ENCODE results near the gene RPS21.

The RPS21 gene

DNA sequence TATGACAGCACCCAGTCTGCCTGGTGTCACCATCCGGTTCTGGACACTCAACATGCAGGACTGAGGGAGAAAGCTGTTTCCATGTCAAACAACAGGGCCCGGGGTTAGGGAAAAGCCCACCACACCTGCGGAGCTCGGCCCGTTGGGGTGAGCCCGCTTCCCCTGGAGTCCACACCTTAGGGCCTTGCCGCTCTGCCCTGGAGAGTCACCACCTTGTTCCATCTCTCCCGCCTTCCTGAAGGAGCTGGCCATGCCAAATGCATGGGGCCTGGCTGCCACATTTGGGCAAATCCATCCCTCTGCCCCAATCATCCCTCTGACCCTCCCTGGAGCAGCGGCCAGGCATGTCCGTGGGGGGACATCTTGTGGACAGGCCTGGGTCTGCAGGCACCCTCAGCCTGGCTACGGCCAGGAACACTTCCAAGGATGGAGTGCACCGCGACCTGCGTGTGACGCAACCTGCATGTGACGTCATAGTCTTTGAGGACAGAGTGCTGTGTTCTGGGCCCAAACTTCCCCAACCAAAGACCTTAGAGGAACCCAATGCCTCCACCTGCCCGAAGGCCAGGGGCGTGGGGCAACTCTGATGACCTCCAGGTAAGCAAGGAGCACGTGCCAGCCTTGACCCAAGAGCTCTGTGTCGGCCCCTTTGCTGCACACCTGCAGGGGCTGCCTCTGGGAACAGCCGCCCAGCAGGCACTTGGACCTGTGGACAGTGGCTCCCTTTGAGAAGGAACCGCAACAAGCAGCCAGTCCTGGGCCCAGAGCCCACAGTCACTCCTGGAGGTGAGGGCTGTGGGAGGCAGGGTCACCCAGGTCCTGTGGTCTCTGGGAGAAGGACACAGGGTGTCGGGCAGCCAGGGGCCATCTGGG lies 18.4 kb downstream of the RPS21 start:
- Histone ChIP-seq H3K4me2 (ENCODE audit: low read length) (peak overlapping the region; percentile 92), H3K27me3 (ENCODE audit: control insufficient read depth, insufficient read depth, low read length) (no peaks in the 10 kb centered on the region), H3K9me3 (ENCODE audit: control insufficient read depth, low read length) (no peaks in the 10 kb centered on the region), H3K36me3 (ENCODE audit: control insufficient read depth, insufficient read depth, low read length) (no peaks in the 10 kb centered on the region), H3K9ac (no peak overlapping the region), H3K4me3 (ENCODE audit: low read depth, low read length) (no peak overlapping the region), H3K4me1 (peaks cover 21% of the 10 kb centered on the region), H3K27ac (no peak overlapping the region), H3K79me2 (no peaks in the 10 kb centered on the region), H2AFZ (no peak overlapping the region)
- TF ChIP-seq, protein P1, sequence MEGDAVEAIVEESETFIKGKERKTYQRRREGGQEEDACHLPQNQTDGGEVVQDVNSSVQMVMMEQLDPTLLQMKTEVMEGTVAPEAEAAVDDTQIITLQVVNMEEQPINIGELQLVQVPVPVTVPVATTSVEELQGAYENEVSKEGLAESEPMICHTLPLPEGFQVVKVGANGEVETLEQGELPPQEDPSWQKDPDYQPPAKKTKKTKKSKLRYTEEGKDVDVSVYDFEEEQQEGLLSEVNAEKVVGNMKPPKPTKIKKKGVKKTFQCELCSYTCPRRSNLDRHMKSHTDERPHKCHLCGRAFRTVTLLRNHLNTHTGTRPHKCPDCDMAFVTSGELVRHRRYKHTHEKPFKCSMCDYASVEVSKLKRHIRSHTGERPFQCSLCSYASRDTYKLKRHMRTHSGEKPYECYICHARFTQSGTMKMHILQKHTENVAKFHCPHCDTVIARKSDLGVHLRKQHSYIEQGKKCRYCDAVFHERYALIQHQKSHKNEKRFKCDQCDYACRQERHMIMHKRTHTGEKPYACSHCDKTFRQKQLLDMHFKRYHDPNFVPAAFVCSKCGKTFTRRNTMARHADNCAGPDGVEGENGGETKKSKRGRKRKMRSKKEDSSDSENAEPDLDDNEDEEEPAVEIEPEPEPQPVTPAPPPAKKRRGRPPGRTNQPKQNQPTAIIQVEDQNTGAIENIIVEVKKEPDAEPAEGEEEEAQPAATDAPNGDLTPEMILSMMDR (IDR thresholded peaks at IDR 0.05): peak; percentile 61

DNA sequence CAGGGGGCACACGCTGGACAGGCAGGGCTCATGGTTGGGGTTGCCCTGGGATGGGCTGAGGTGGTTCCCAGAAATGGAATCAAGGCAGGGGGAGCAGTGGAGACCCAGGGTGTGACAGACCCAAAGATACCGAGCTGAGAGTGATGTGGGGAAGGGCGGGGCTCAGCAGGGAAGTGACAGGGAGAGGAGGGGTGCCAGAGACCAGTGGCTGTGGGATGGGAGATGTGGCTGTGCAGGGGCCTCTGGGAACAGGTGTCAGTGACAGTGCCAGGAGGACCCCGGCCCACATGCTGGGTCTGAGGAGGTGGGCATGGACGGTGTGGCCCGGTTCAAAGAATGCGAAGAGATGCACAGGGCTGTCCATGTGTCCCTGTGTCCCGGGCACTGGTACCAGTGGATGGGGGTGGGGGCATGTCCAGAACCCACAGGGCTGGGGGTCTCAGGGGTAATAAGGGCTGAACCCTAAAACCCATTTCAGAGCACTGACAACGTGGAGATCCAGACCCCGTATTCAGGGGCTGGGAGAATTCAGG lies 19.1 kb downstream of the RPS21 start:
- Histone ChIP-seq H3K36me3 (ENCODE audit: control insufficient read depth, insufficient read depth, low read length) (no peaks in the 10 kb centered on the region), H3K4me1 (peaks cover 22% of the 10 kb centered on the region), H2AFZ (no peak overlapping the region), H3K4me2 (ENCODE audit: low read length) (peak overlapping the region; percentile 92), H3K9ac (no peak overlapping the region), H3K9me3 (ENCODE audit: control insufficient read depth, low read length) (no peaks in the 10 kb centered on the region), H3K4me3 (ENCODE audit: low read depth, low read length) (peak overlapping the region; percentile 62), H3K27ac (no peak overlapping the region), H3K79me2 (no peaks in the 10 kb centered on the region), H3K27me3 (ENCODE audit: control insufficient read depth, insufficient read depth, low read length) (no peaks in the 10 kb centered on the region)
- TF ChIP-seq, protein P1 (IDR thresholded peaks at IDR 0.05): no peak

DNA sequence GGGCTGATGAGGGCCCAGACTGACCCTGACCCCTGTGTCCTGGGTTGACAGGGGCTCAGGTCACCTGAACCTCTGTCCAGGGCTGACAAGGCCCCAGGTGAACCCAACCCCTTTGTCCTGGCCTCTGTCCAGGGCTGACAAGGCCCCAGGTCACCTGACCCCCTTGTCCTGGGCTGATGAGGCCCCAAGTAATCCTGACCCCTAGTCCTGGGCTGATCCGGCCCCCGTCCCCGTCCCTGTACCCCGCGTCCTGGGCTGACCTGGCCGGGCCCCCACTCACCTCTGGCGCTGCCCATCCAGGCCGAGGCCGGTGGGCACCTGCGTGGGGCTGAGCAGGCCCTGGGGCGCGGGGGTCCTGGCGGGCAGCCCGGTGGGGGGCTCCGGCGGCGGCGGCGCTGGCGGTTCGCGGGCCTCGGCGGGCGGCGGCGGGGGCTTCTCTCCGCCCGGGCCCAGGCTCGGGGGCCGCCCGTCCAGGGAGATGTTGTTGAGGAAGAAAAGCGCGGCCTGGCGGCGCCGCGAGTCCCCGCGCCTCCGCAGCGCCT lies 19.8 kb downstream of the RPS21 start:
- Histone ChIP-seq H3K9ac (no peak overlapping the region), H3K4me1 (peaks cover 22% of the 10 kb centered on the region), H2AFZ (no peak overlapping the region), H3K27me3 (ENCODE audit: control insufficient read depth, insufficient read depth, low read length) (no peaks in the 10 kb centered on the region), H3K9me3 (ENCODE audit: control insufficient read depth, low read length) (no peaks in the 10 kb centered on the region), H3K36me3 (ENCODE audit: control insufficient read depth, insufficient read depth, low read length) (no peaks in the 10 kb centered on the region), H3K4me2 (ENCODE audit: low read length) (peak overlapping the region; percentile 92), H3K4me3 (ENCODE audit: low read depth, low read length) (peak overlapping the region; percentile 62), H3K27ac (no peak overlapping the region), H3K79me2 (no peaks in the 10 kb centered on the region)
- TF ChIP-seq, protein P1 (IDR thresholded peaks at IDR 0.05): no peak

DNA sequence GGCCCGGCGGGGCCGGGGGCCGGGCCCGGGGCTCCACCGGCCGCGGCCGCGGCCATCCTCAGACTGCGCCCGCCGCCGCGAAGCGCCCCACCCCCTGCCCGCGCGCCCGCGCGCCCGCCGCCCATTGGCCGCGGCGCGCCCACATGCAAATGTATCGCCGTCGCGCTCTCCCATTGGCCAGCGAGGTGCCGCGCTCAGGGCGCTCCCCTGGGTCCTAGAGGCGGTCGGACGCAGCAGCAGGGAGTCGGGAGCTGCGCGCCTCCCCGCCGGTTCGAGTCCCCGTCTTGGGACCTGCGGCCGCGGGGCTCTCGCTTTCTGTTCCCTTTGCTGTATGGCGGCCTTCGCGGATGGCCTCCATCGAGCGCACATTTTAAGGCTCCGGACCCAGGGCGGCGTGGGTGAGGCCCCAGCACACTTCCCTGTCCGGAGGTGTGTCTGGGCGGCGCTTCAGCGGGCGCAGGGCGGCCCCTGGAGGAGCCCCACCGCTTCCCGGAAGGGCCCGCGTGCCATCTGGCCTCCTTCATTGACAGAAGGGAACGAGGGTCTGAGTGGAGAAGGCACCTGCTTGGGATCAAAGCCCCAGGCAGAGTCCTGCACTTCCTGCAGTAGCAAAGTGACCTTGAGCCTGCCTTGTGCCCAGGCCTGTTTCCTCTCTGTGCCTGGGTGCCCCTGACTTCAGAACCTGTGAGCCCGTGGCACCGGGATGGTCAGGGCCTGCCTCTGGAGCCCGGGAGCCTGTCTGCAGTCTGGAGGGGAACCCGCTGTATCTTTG lies 20.5 kb downstream of the RPS21 start, which contains the start of gene CABLES2:
CABLES2 (minus strand) TSS at position 65 of the 772 bp plus-strand sequence; CDS start at position 56, 9 bp downstream.
- Histone ChIP-seq H3K4me2 (ENCODE audit: low read length) (peak within 1 kb of the TSS; percentile 92), H2AFZ (peak within 1 kb of the TSS; percentile 86), H3K9me3 (ENCODE audit: control insufficient read depth, low read length) (no peaks in the 10 kb centered on the region), H3K4me3 (ENCODE audit: low read depth, low read length) (peak within 1 kb of the TSS; percentile 62), H3K27me3 (ENCODE audit: control insufficient read depth, insufficient read depth, low read length) (no peaks in the 10 kb centered on the region), H3K79me2 (no peaks in the 10 kb centered on the region), H3K4me1 (peaks cover 22% of the 10 kb centered on the region), H3K36me3 (ENCODE audit: control insufficient read depth, insufficient read depth, low read length) (no peaks in the 10 kb centered on the region), H3K27ac (peak within 1 kb of the TSS; percentile 29), H3K9ac (peak within 1 kb of the TSS; percentile 29)
- TF ChIP-seq, protein P1 (IDR thresholded peaks at IDR 0.05): peak; percentile 26

Measured in parathyroid adenoma (tissue), 2 donors.